Measurements from ENCODE around the gene CRISP3.

GRCh38 chr6:49736017-49736508 lies 8.1 kb downstream of the CRISP3 start:
- TF ChIP-seq FOXP4 (CRISPR knock-in tag; IDR thresholded peaks at IDR 0.05) = no peak
- TF ChIP-seq ZBTB21 (CRISPR knock-in tag; IDR thresholded peaks at IDR 0.05; ENCODE audit: borderline replicate concordance) = no peak
- TF ChIP-seq CTCF (IDR thresholded peaks at IDR 0.05) = no peak
